Measurements from ENCODE around the gene ALG12. TPM values are rescaled to one million over a fixed set of nuclear protein-coding genes. Genes with fewer than 3 reads are reported as not detected.

Gene ALG12
- total RNA-seq, 1 experiment from 2014 or later = 29.2 TPM

DNA sequence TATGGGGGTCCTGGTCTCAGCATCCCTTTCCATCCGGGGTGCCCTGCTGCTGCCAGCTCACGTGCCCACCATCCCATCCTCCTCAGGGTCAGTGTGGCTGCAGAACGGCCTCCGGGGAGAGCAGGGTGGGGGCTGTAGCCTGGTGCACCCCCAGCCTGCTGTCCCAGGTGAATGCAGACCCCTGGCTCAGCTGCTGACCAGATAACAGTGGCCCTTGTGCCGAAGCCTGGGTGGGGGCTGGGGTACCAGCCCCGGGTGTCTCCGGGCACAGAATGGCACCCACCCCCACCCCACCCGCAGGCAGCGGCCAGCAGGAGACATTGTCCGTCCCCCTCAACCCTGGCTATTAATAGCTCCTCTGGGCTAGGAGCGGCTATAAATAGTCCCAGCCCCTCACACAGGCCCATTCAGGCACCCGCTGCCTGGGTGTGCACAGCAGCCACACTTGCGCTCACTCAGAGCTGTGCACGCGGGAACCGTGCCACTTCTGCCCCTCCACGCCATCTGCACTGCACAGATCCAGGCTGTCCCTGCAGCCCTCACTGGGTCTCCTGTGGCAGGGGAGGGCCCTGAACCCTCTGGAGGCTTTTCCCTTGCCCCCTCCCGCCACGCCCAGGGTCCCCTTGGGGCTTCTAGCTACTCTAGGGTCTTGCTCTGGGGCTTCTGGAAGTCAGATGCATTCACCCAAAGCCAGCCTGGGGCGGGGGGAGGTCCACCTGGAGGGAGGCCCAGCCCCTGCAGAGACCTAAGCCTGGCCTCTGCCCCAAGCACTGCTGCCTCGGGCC lies 18.9 kb upstream of the ALG12 start:
- DNase-seq (ENCODE audit: low spot score) (no peak), ATAC-seq (no peak)
- ChIA-PET POLR2A (interaction anchor here (0.6 kb wide), 2 partner anchors 63 to 264 kb away, joined by 4 read pairs; no protein-coding TSS in a partner anchor), CTCF (interaction anchor here (0.5 to 2.2 kb wide), 3 partner anchors 14 to 1098 kb away, joined by 3 to 23 read pairs (median 3); no protein-coding TSS in a partner anchor)
- no peaks in the 10 kb centered on the region; the same call in 1 of the 2 replicates for H3K27me3 Mint-ChIP-seq (ENCODE audit: low read depth)
- H3K27ac Mint-ChIP-seq = no peak overlapping the region
- peaks cover 4% of the 10 kb centered on the region for H3K4me1 Mint-ChIP-seq
- H3K9me3 Mint-ChIP-seq = peaks cover 8% of the 10 kb centered on the region
- peaks cover 3% of the 10 kb centered on the region for H3K36me3 Mint-ChIP-seq
- H3K4me3 Mint-ChIP-seq = peak overlapping the region; percentile 58
- TF ChIP-seq AR (CRISPR knock-in tag; IDR thresholded peaks at IDR 0.05) (no peak), KAT7 (CRISPR knock-in tag; IDR thresholded peaks at IDR 0.05; ENCODE audit: borderline replicate concordance) (no peak), ZNF671 (CRISPR knock-in tag; IDR thresholded peaks at IDR 0.05) (no peak), ZNF423 (CRISPR knock-in tag; IDR thresholded peaks at IDR 0.05) (no peak), MYBL2 (CRISPR knock-in tag; IDR thresholded peaks at IDR 0.05) (no peak), ZNF396 (CRISPR knock-in tag; IDR thresholded peaks at IDR 0.05; ENCODE audit: borderline replicate concordance) (no peak), CTCF (IDR thresholded peaks at IDR 0.05) (no peak), FOXJ3 (CRISPR knock-in tag; IDR thresholded peaks at IDR 0.05; ENCODE audit: borderline replicate concordance) (no peak)
- TF ChIP-seq, protein P1, sequence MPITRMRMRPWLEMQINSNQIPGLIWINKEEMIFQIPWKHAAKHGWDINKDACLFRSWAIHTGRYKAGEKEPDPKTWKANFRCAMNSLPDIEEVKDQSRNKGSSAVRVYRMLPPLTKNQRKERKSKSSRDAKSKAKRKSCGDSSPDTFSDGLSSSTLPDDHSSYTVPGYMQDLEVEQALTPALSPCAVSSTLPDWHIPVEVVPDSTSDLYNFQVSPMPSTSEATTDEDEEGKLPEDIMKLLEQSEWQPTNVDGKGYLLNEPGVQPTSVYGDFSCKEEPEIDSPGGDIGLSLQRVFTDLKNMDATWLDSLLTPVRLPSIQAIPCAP (CRISPR knock-in tag; IDR thresholded peaks at IDR 0.05) = no peak
- TF ChIP-seq, protein P2, sequence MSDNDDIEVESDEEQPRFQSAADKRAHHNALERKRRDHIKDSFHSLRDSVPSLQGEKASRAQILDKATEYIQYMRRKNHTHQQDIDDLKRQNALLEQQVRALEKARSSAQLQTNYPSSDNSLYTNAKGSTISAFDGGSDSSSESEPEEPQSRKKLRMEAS (CRISPR knock-in tag; IDR thresholded peaks at IDR 0.05) = no peak
- TF ChIP-seq, protein P3, sequence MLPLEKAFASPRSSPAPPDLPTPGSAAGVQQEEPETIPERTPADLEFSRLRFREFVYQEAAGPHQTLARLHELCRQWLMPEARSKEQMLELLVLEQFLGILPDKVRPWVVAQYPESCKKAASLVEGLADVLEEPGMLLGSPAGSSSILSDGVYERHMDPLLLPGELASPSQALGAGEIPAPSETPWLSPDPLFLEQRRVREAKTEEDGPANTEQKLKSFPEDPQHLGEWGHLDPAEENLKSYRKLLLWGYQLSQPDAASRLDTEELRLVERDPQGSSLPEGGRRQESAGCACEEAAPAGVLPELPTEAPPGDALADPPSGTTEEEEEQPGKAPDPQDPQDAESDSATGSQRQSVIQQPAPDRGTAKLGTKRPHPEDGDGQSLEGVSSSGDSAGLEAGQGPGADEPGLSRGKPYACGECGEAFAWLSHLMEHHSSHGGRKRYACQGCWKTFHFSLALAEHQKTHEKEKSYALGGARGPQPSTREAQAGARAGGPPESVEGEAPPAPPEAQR (CRISPR knock-in tag; IDR thresholded peaks at IDR 0.05) = no peak
- TF ChIP-seq, protein P4, sequence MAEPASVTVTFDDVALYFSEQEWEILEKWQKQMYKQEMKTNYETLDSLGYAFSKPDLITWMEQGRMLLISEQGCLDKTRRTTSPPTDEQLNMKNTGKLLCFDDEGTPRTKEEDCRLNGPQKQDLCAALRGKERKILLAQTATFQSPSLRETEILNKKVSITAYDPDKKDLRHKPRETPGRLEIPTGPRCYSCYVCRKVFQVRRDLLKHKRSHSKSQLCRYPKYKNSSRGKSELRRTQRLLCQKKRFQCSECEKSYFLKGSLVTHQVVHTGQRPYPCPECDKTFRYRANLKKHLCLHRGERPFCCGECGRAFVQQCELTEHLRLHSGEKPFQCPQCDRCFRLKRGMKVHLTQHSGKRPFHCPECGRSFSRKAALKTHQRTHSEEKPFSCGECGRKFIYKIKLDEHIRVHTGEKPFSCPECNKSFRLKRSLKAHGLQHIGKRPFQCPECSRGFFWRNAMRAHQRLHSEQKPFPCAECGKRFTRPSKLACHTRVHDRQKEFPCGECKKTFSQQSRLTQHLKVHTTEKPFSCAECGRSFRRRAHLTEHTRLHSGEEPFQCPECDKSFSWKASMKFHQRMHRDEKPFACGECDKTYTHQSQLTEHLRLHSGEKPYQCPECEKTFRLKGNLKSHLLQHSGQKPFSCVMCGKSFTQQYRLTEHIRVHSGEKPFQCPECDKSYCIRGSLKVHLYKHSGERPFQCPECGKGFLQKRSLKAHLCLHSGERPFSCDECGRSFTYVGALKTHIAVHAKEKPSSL (CRISPR knock-in tag; conservative IDR thresholded peaks at IDR 0.05) = no peak
- TF ChIP-seq, protein P5, sequence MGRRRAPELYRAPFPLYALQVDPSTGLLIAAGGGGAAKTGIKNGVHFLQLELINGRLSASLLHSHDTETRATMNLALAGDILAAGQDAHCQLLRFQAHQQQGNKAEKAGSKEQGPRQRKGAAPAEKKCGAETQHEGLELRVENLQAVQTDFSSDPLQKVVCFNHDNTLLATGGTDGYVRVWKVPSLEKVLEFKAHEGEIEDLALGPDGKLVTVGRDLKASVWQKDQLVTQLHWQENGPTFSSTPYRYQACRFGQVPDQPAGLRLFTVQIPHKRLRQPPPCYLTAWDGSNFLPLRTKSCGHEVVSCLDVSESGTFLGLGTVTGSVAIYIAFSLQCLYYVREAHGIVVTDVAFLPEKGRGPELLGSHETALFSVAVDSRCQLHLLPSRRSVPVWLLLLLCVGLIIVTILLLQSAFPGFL (CRISPR knock-in tag; IDR thresholded peaks at IDR 0.05; ENCODE audit: borderline replicate concordance) = no peak
- TF ChIP-seq, protein P6, sequence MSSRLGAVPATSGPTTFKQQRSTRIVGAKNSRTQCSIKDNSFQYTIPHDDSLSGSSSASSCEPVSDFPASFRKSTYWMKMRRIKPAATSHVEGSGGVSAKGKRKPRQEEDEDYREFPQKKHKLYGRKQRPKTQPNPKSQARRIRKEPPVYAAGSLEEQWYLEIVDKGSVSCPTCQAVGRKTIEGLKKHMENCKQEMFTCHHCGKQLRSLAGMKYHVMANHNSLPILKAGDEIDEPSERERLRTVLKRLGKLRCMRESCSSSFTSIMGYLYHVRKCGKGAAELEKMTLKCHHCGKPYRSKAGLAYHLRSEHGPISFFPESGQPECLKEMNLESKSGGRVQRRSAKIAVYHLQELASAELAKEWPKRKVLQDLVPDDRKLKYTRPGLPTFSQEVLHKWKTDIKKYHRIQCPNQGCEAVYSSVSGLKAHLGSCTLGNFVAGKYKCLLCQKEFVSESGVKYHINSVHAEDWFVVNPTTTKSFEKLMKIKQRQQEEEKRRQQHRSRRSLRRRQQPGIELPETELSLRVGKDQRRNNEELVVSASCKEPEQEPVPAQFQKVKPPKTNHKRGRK (CRISPR knock-in tag; IDR thresholded peaks at IDR 0.05; ENCODE audit: borderline replicate concordance) = no peak

Measured in WTC11 (cell line).